ENCODE data around the gene FBXO41. TPM values are rescaled to one million over a fixed set of nuclear protein-coding genes. Genes with fewer than 3 reads are reported as not detected.

FBXO41 gene
- total RNA-seq, 1 donor from 2014 or later: 5.2 TPM

DNA sequence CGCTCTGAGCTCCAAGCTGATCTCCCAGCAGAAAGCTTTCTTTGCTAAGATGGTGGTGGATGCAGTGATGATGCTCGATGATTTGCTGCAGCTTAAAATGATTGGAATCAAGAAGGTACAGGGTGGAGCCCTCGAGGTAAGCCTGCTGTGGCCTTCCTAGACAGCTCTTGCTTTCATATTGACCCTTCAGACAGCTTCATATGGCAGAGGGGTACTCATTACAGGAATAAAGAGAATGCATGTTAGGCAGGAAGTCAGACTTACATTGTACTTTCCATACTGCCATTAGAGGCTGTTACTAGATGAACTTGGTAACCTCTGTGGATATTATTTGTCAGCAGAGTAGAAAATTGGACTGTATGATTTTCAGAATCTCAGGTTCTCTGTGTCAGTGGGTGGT, 39.7 kb downstream of the FBXO41 start:
- Mint-ChIP-seq H3K27ac (no peak overlapping the region), H3K27me3 (no peaks in the 10 kb centered on the region), H3K36me3 (peaks cover 22% of the 10 kb centered on the region), H3K4me1 (ENCODE audit: unreplicated experiment) (no peaks in the 10 kb centered on the region), H3K4me3 (no peak overlapping the region), H3K9me3 (no peaks in the 10 kb centered on the region)
- no peak for DNase-seq (ENCODE audit: extremely low spot score, unreplicated experiment)
- TF ChIP-seq, protein P1, sequence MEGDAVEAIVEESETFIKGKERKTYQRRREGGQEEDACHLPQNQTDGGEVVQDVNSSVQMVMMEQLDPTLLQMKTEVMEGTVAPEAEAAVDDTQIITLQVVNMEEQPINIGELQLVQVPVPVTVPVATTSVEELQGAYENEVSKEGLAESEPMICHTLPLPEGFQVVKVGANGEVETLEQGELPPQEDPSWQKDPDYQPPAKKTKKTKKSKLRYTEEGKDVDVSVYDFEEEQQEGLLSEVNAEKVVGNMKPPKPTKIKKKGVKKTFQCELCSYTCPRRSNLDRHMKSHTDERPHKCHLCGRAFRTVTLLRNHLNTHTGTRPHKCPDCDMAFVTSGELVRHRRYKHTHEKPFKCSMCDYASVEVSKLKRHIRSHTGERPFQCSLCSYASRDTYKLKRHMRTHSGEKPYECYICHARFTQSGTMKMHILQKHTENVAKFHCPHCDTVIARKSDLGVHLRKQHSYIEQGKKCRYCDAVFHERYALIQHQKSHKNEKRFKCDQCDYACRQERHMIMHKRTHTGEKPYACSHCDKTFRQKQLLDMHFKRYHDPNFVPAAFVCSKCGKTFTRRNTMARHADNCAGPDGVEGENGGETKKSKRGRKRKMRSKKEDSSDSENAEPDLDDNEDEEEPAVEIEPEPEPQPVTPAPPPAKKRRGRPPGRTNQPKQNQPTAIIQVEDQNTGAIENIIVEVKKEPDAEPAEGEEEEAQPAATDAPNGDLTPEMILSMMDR (conservative IDR thresholded peaks at IDR 0.05): no peak

DNA sequence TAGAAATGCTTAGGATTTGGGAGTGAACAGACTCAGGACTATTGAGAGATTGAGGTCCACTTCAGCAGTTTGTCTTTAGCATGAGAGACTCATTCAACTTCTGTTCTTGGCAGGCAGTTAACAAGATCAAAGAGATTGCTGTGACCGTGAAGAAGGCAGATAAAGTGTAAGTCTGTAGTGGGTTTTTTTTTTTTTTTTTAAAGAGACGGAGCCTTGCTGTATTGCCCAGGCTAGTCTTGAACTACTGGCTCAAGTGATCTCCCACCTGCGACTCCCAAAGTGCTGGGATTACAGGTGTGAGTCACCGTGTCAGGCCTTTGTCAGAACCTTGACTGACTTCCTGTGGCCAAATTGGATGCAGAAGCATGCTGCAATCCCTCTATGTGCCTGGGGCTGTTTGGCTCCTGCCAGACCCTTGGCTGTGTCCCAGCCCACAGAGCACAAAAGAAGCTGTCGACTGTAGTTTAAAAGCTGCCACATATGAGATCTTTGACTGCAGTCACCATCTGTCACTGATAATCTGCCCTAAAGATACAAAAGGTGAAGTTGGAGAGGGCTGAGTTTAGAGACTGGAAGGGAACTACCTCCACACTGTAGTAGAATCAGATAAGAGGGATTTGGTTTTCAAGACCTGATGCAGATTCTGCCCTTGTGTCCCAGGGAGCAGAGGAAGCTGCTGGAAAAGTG, 40.3 kb downstream of the FBXO41 start:
- H3K36me3 Mint-ChIP-seq: peaks cover 19% of the 10 kb centered on the region
- no peaks in the 10 kb centered on the region for H3K27me3 Mint-ChIP-seq
- no peak overlapping the region for H3K4me3 Mint-ChIP-seq
- H3K27ac Mint-ChIP-seq: no peak overlapping the region
- TF ChIP-seq, protein P1 (conservative IDR thresholded peaks at IDR 0.05): no peak
- H3K9me3 Mint-ChIP-seq: no peaks in the 10 kb centered on the region
- no peak for DNase-seq (ENCODE audit: extremely low spot score, unreplicated experiment)
- H3K4me1 Mint-ChIP-seq (ENCODE audit: unreplicated experiment): no peaks in the 10 kb centered on the region

DNA sequence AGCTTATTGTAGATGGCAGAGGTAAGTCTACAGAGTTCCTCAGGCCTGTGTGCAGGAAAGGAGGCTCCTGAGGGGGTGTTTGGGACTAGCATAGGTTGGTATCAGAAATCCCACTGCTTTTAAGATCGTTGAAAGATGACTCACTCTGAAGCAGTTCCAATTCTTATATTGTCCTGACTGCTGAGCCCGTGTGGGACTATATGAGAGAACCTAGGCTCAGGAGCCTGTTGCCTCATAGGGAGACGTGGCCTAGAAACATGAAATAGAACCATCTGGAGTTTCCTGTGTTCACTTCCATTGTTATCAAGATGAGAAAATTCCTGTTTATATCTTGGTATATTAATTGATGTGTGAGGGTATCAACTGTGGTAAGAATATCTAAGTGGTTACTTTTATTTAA, 44.5 kb downstream of the FBXO41 start:
- Mint-ChIP-seq H3K4me1 (ENCODE audit: unreplicated experiment) (peaks cover 23% of the 10 kb centered on the region), H3K27me3 (no peaks in the 10 kb centered on the region), H3K27ac (no peak overlapping the region), H3K4me3 (no peak overlapping the region), H3K9me3 (no peaks in the 10 kb centered on the region), H3K36me3 (peaks cover 9% of the 10 kb centered on the region)
- TF ChIP-seq, protein P1 (conservative IDR thresholded peaks at IDR 0.05): no peak
- no peak for DNase-seq (ENCODE audit: extremely low spot score, unreplicated experiment)

DNA sequence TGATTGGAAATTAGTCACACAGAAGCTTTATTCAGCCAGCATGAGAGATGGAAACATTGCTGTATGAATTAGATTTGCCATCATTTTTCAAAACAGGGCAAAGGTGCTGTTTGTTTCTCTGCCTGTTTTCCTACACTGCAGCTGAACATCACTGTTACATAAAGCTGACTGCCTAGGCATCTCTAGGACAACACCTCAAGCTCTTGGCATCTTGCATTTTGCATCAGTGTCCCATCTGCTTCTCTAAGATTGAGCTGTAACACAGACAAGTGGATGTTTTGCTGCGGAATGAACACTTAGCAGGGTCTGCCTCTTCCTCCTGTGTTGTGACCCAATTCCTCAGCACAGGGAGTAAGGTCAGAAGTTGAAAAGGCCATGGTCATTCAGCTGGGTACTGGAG, 45.3 kb downstream of the FBXO41 start:
- Mint-ChIP-seq H3K27ac (no peak overlapping the region), H3K9me3 (no peaks in the 10 kb centered on the region), H3K4me1 (ENCODE audit: unreplicated experiment) (peaks cover 23% of the 10 kb centered on the region), H3K36me3 (peaks cover 4% of the 10 kb centered on the region), H3K4me3 (no peak overlapping the region), H3K27me3 (no peaks in the 10 kb centered on the region)
- no peak for DNase-seq (ENCODE audit: extremely low spot score, unreplicated experiment)
- TF ChIP-seq, protein P1 (conservative IDR thresholded peaks at IDR 0.05): no peak

DNA sequence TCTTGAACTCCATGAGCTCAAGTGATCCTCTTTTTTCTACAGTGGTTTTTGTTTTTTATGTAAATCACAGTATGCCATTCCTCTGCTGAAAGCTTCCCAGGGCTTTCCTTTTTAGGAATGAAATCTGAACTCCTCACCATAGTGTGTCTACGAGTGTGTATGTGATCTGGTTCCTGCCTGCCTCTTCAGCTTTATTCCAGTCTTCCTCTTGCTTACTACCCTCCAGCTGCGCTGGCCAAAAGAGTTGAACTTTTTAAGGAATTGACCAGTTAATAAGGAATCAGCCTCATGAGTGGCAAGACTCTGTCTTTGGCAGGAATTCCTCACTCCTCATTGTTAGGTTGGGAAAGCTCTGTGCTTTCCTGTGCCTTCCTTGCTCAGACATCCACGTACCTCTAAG, 46.1 kb downstream of the FBXO41 start:
- H3K4me3 Mint-ChIP-seq: peak overlapping the region; percentile 33
- DNase-seq (ENCODE audit: extremely low spot score, unreplicated experiment): no peak
- no peak overlapping the region for H3K27ac Mint-ChIP-seq
- H3K36me3 Mint-ChIP-seq: peaks cover 3% of the 10 kb centered on the region
- H3K27me3 Mint-ChIP-seq: no peaks in the 10 kb centered on the region
- TF ChIP-seq, protein P1 (conservative IDR thresholded peaks at IDR 0.05): no peak
- no peaks in the 10 kb centered on the region for H3K9me3 Mint-ChIP-seq
- H3K4me1 Mint-ChIP-seq (ENCODE audit: unreplicated experiment): peaks cover 23% of the 10 kb centered on the region

All from type B pancreatic cell (in vitro differentiated cells).